GM12878 (cell line): Measurements from ENCODE around the gene GINS2.

Source experiments
- EZH2 ChIP-seq: IDR thresholded peaks from 2 replicates; pipeline ENCODE4 v1.6.1; 2012; ENCODE audit warnings: low read depth, mild to moderate bottlenecking, control low read depth, inconsistent platforms, low read length, borderline replicate concordance; ENCODE audit not compliant: control insufficient read depth
- JUNB ChIP-seq: IDR thresholded peaks from 2 replicates; pipeline ENCODE4 v1.6.1; 2016; ENCODE audit warnings: antibody characterized with exemption, mild to moderate bottlenecking
- YY1 ChIP-seq: IDR thresholded peaks from 2 replicates; pipeline ENCODE4 v1.6.1; 2011; ENCODE audit warnings: low read depth, mild to moderate bottlenecking, low read length

DNA sequence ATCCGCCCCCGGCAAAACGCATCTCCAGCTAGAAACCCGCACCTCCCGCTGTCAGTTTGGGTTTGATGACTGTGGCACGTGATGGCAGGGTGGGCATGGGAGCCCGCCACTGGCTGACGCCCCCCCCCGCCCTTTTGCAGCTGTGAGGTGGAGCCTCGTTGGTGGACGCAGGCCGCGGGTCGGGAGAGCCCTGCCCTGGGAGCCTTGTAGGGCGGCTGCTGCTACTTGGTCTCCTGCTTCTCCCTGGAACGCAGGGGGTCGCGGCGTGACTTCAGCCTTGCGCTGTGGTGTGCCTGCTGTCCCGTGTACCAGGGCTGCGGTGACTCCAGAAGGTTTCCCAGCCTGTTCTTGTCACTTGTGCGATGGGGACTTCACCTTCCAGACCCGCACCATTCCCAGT lies 47.4 kb downstream of the GINS2 start:
- no peak for TF ChIP-seq JUNB
- no peak for TF ChIP-seq YY1
- TF ChIP-seq EZH2: no peak
